Immature natural killer cell (primary cell): ENCODE results near the gene VSIG10L2. TPM values are rescaled to one million over a fixed set of nuclear protein-coding genes. Genes with fewer than 3 reads are reported as not detected.
"Not testable (repeated sequence)": the region's sequence is repeated elsewhere in the genome, so short reads cannot be mapped to it uniquely, and the experiment has no call there.

Experiments
- DNase-seq, 3 donors: peaks; one replicate each; pipeline ENCODE4 v3.0.0; 2022; ENCODE audit warnings: mixed read lengths in 1 of 3
- H3K27ac Mint-ChIP-seq, 6 donors: one replicate each; pipeline ENCODE4 v1.8.0; 2020; ENCODE audit warnings: mixed read lengths in 6 of 6, mild to moderate bottlenecking in 5 of 6, inconsistent platforms in 4 of 6, moderate library complexity in 3 of 6
- H3K27me3 Mint-ChIP-seq, 3 donors: one replicate each; pipeline ENCODE4 v1.8.0; 2020 to 2021; ENCODE audit warnings: low read depth in 3 of 3, mild to moderate bottlenecking in 3 of 3, mixed read lengths in 3 of 3, moderate library complexity in 3 of 3, inconsistent platforms in 1 of 3
- H3K36me3 Mint-ChIP-seq, 3 donors: one replicate each; pipeline ENCODE4 v1.8.0; 2020; ENCODE audit warnings: mixed read lengths in 3 of 3, inconsistent platforms in 2 of 3, mild to moderate bottlenecking in 2 of 3
- H3K4me1 Mint-ChIP-seq, 2 donors: one replicate each; pipeline ENCODE4 v1.8.0; 2020; ENCODE audit warnings: inconsistent platforms in 2 of 2, mild to moderate bottlenecking in 2 of 2, mixed read lengths in 2 of 2, moderate library complexity in 1 of 2
- H3K4me3 Mint-ChIP-seq, 5 donors: one replicate each; pipeline ENCODE4 v1.8.0; 2020; ENCODE audit warnings: mild to moderate bottlenecking in 5 of 5, mixed read lengths in 5 of 5, inconsistent platforms in 3 of 5, moderate library complexity in 3 of 5
- H3K9me3 Mint-ChIP-seq, 6 donors: one replicate each; pipeline ENCODE4 v1.8.0; 2020; ENCODE audit warnings: mild to moderate bottlenecking in 6 of 6, mixed read lengths in 6 of 6, inconsistent platforms in 4 of 6, moderate library complexity in 3 of 6
- polyA plus RNA-seq, 3 donors: library from polyadenylated mRNA; unstranded; fragments of 300-500 nt; fragmentation: Illumina TruSeq; gene quantifications; one replicate each; pipeline ENCODE4 v1.2.3, GENCODE V29; 2021

VSIG10L2 gene
- not detected for polyA plus RNA-seq

- no peak for DNase-seq
- no peaks in the 10 kb centered on the region for H3K36me3 Mint-ChIP-seq
- no peak within 1 kb of the TSS for H3K27ac Mint-ChIP-seq
- peaks cover 1 to 12% (median 2%) of the 10 kb centered on the region in 3 donors for H3K27me3 Mint-ChIP-seq
- H3K9me3 Mint-ChIP-seq, result no peaks in the 10 kb centered on the region
- H3K4me3 Mint-ChIP-seq, result no peak within 1 kb of the TSS
- no peaks in the 10 kb centered on the region for H3K4me1 Mint-ChIP-seq
Measured at GRCh38 chr11:125945797-125946520, at the start of gene VSIG10L2. Gene VSIG10L2, plus strand, starts transcription at chr11:125946044. Its CDS starts 12 bp downstream, at chr11:125946056.

DNA sequence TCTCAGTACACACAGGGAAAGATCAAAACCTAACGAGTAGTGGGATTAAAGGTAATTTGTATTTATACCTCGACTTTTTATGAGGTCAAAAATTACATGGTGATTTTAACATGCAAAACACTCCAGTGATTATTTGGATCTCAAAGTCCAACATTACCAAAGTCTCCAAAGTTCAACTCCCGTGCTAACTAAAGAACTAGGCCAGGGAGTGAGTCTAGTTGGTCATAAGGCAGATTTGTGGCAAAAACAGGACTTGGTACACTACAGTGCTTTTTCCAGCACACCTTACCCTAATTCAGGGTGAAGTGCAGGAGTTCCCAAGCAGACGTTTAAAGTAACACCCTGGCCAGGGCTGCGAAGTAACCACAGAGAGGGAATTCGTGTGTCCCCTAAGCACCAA, 44.0 kb upstream of the VSIG10L2 start:
- peaks cover 31 to 72% of the 10 kb centered on the region in 2 donors for H3K4me1 Mint-ChIP-seq
- H3K4me3 Mint-ChIP-seq, result peak overlapping the region; percentile 55 to 79 (median 77)
- peaks cover 0 to 2% (median 0%) of the 10 kb centered on the region in 6 donors for H3K9me3 Mint-ChIP-seq
- peaks cover 5 to 19% (median 16%) of the 10 kb centered on the region in 3 donors for H3K27me3 Mint-ChIP-seq
- DNase-seq, result no peak
- H3K36me3 Mint-ChIP-seq, result peaks cover 10 to 15% (median 12%) of the 10 kb centered on the region in 3 donors
- H3K27ac Mint-ChIP-seq, result peak overlapping the region in 3 of 6 donors; percentile 14 to 72 (median 34)

DNA sequence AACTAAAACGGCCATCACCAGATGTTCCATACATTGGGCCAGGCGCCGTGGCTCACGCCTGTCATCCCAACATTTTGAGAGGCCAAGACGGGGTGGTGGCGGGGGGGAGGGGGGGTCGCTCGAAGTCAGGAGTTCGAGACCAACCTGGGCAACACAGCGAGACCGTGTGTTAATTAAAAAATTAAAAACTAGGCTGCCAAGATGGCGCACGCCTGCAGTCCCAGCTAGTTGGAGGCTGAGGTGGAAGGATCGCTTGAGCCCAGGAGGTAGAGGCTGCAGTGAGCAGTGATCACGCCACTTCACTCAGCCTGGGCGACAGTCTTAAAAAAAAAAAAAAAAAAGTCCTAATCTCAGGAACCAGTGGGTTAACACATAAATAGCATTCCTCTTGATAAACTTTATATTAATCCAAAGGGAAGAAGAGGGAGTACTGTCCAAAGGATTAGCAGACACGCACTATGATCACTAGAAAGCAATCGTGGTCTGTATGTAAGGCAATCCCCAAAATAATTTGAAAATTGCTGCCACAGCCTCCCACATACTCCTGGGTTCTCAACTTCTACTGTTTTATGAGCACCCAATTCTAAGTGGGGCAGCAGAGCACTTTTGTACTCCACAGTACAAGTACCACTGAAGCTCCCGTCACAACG, 43.4 kb upstream of the VSIG10L2 start:
- Mint-ChIP-seq H3K27me3 (peaks cover 7 to 20% (median 16%) of the 10 kb centered on the region in 3 donors), H3K9me3 (peaks cover 0 to 2% (median 0%) of the 10 kb centered on the region in 6 donors), H3K27ac (peak overlapping the region; percentile 84 to 92 (median 89)), H3K4me1 (peaks cover 31 to 67% of the 10 kb centered on the region in 2 donors), H3K36me3 (peaks cover 10 to 15% (median 12%) of the 10 kb centered on the region in 3 donors), H3K4me3 (peak overlapping the region; percentile 94 to 98 (median 96))
- DNase-seq, result no peak

DNA sequence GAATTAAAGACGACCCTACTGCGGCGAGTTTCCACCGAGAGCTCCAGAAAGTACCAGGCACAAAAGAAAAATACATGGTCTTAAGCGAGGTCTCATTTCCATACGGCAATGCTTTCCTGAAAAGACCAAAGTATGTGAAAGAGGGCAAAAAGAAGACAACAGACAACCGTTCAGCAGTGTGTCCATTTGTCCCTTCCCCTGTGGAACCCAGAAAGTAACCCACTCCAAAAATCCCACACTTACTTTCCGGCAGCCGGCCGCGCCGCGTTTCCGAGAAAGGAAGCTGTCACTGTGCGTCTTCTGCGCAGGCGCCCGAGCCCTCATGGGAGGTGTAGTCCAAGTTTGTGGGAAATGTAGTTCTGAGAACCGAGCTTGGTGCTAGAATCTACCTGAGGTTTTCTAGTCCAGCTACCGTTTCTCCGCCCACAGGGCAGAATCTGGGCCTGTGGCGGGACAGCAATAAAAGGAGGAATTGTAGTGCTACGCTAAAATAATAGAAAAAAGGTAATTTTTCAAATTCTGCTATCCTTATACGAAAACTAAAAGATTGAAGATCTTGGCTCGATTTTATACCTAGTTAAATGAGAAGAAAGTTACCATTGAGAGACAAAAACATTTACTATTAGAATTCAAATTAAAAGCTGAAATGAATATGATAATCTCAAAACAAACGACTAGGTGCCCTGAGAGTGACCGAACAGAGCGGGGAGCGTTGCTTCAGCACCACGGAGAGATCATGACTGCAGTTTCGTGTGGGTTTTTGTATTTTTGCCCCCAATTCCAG, 42.7 kb upstream of the VSIG10L2 start, which contains the start of gene PUS3:
Gene PUS3 (minus strand): TSS at position 280 of the 784 bp plus-strand sequence. CDS start 6,922 bp downstream, outside the sequence.
- H3K4me3 Mint-ChIP-seq, result peak within 1 kb of the TSS; percentile 94 to 98 (median 96)
- peaks cover 0 to 2% (median 0%) of the 10 kb centered on the region in 6 donors for H3K9me3 Mint-ChIP-seq
- DNase-seq, result peak; percentile 80 to 82 (median 80)
- H3K27me3 Mint-ChIP-seq, result peaks cover 12 to 20% (median 16%) of the 10 kb centered on the region in 3 donors
- peak within 1 kb of the TSS; percentile 84 to 92 (median 89) for H3K27ac Mint-ChIP-seq
- peaks cover 28 to 60% of the 10 kb centered on the region in 2 donors for H3K4me1 Mint-ChIP-seq
- H3K36me3 Mint-ChIP-seq, result peaks cover 10 to 15% (median 12%) of the 10 kb centered on the region in 3 donors

GRCh38 chr11:125903711-125904659, 41.9 kb upstream of the VSIG10L2 start, which contains the start of gene DDX25:
Gene DDX25, plus strand, starts transcription at chr11:125904508. Its CDS starts 10 bp downstream, at chr11:125904518.
- Mint-ChIP-seq H3K4me1 (peaks cover 28 to 58% of the 10 kb centered on the region in 2 donors), H3K36me3 (peaks cover 10 to 14% (median 12%) of the 10 kb centered on the region in 3 donors), H3K27me3 (peaks cover 13 to 20% (median 16%) of the 10 kb centered on the region in 3 donors), H3K9me3 (peaks cover 0 to 2% (median 0%) of the 10 kb centered on the region in 6 donors), H3K27ac (peak within 1 kb of the TSS in 3 of 6 donors; percentile 70 to 87 (median 84)), H3K4me3 (peak within 1 kb of the TSS; percentile 94 to 98 (median 96))
- DNase-seq, result peak in 1 of 3 donors; percentile 20

- DNase-seq, result no peak
- Mint-ChIP-seq H3K4me1 (peaks cover 28 to 51% of the 10 kb centered on the region in 2 donors), H3K27me3 (peaks cover 14 to 20% (median 16%) of the 10 kb centered on the region in 3 donors), H3K4me3 (peak overlapping the region; percentile 66 to 78 (median 67)), H3K27ac (no peak overlapping the region), H3K9me3 (peaks cover 0 to 2% (median 0%) of the 10 kb centered on the region in 6 donors), H3K36me3 (peaks cover 4 to 7% (median 6%) of the 10 kb centered on the region in 3 donors)
Measured at GRCh38 chr11:125904678-125905077, 41.2 kb upstream of the VSIG10L2 start.

DNA sequence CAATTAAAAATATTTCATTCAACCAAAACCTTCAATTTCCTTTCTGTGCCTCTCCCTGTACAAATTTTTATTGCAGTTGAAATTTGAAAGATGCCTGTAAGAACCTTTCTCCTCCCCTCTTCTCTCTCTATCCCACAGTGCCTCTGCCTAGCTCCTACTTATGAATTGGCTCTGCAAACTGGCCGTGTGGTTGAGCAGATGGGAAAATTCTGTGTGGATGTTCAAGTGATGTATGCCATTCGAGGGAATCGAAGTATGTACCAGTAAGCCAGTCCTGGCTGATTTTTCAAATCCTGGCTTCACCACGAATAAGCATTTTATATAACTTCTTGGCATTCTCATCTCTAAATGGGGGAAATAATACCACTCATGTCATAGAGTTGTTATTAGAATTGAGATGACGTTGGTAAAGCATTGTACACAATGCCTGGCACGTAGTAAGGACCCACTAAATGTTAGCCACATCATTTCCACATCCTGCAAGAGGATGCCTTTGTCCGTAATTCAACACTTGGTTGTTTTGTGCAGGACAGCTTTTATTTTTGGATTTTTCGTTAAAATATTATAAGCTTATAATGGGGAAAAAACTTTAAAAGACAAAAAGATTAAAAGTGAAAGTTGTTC, 35.5 kb upstream of the VSIG10L2 start:
- DNase-seq, result no peak
- Mint-ChIP-seq H3K36me3 (no peaks in the 10 kb centered on the region), H3K27ac (no peak overlapping the region), H3K4me3 (no peak overlapping the region), H3K9me3 (no peaks in the 10 kb centered on the region), H3K4me1 (peaks cover 0 to 2% of the 10 kb centered on the region in 2 donors), H3K27me3 (peaks cover 7 to 20% (median 18%) of the 10 kb centered on the region in 3 donors)

DNA sequence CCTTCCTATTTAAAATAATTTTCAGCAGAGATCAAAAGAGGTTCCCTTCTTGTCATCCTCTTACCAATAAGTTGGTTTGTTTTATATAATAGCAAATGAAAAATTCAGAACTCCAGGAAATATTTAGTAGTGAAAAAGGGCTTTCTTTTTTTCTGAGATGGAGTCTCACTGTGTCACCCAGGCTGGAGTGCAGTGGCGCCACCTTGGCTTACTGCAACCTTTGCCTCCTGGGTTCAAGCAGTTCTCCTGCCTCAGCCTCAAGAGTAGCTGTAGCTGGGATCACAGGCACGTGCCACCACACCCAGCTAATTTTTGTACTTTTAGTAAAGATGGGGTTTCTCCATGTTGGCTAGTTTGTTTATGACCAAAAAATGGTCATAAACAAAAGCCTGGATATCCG, 31.2 kb upstream of the VSIG10L2 start:
- peaks cover 5 to 19% (median 12%) of the 10 kb centered on the region in 3 donors for H3K27me3 Mint-ChIP-seq
- not testable (repeated sequence) for H3K27ac Mint-ChIP-seq, H3K9me3 Mint-ChIP-seq

DNA sequence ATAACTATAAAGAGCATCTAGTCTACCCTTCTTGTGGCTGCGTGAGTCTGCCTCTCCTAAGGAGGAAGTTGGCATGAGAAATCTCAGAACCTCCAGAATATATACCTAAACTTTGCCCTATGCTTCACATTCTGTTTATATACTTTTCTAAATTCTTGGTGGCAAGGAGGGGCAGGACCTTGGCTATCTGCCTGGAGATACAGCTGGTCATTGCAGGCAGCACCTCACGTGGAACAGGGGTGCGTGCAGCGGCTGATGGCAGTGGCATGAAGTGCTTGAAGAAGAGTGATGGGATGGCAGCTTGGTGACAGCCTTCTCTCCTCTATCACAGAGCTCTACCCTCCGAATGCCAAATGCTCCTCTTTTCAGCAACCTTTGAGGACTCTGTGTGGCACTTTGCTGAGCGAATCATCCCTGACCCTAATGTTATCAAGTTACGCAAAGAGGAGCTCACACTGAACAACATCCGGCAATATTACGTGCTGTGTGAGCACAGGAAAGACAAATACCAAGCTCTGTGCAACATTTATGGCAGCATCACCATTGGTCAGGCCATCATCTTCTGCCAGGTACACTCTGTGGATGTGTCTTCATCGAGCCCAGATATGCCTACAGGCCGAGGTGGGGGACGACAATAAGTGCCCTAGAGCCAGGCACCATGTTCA, 29.0 kb upstream of the VSIG10L2 start:
- H3K36me3 Mint-ChIP-seq, result no peaks in the 10 kb centered on the region
- H3K27ac Mint-ChIP-seq, result no peak overlapping the region
- DNase-seq, result no peak
- H3K27me3 Mint-ChIP-seq, result peaks cover 5 to 12% (median 7%) of the 10 kb centered on the region in 3 donors
- no peaks in the 10 kb centered on the region for H3K4me1 Mint-ChIP-seq
- no peak overlapping the region for H3K4me3 Mint-ChIP-seq
- H3K9me3 Mint-ChIP-seq, result no peaks in the 10 kb centered on the region

More for the DNA sequence above, 31.2 kb upstream of the VSIG10L2 start:
- not testable (repeated sequence) for DNase-seq, H3K36me3 Mint-ChIP-seq, H3K4me3 Mint-ChIP-seq, H3K4me1 Mint-ChIP-seq

GRCh38 chr11:125918140-125918840, 27.6 kb upstream of the VSIG10L2 start:
- no peak overlapping the region for H3K4me3 Mint-ChIP-seq
- no peaks in the 10 kb centered on the region for H3K9me3 Mint-ChIP-seq
- H3K36me3 Mint-ChIP-seq, result no peaks in the 10 kb centered on the region
- H3K27ac Mint-ChIP-seq, result no peak overlapping the region
- peaks cover 4 to 14% (median 5%) of the 10 kb centered on the region in 3 donors for H3K27me3 Mint-ChIP-seq
- no peaks in the 10 kb centered on the region for H3K4me1 Mint-ChIP-seq
- no peak for DNase-seq

DNA sequence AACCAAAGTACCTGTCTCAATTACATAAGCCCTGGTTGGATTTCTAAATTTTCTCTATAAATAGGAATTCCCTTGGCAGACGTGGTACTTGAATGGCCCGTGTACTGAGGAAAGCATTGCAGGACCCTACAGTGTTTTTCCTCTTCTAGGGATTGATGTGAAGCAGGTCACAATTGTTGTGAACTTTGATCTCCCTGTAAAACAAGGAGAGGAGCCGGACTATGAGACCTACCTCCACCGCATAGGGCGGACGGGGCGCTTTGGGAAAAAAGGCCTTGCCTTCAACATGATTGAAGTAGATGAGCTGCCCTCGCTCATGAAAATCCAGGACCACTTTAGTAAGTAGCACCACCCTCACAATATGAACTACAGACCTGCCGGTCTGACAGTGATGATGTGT, 24.8 kb upstream of the VSIG10L2 start:
- peaks cover 2 to 16% (median 5%) of the 10 kb centered on the region in 3 donors for H3K27me3 Mint-ChIP-seq
- DNase-seq, result no peak
- H3K36me3 Mint-ChIP-seq, result no peaks in the 10 kb centered on the region
- H3K9me3 Mint-ChIP-seq, result no peaks in the 10 kb centered on the region
- H3K27ac Mint-ChIP-seq, result no peak overlapping the region
- H3K4me3 Mint-ChIP-seq, result no peak overlapping the region
- no peaks in the 10 kb centered on the region for H3K4me1 Mint-ChIP-seq
